A673 (cell line): ENCODE data around the gene PCDHGA2. TPM values are rescaled to one million over a fixed set of nuclear protein-coding genes. Genes with fewer than 3 reads are reported as not detected.

ENCODE experiments used
- BruUV-seq: library from RNA; stranded (reverse); fragments of 400-500 nt; replicated peaks from 2 replicates; lab custom pipeline; 2021; lab: Mats Ljungman, UMichigan
- CTCF ChIA-PET: fragments of 300-600 bp; sonication (Branson Sonifier 250); formaldehyde crosslinking; loops from one replicate; lab custom pipeline; 2022; ENCODE audit warnings: antibody characterized with exemption; lab: Charles Lee
- POLR2A ChIA-PET: fragments of 300-600 bp; sonication (Branson Sonifier 250); formaldehyde crosslinking; loops from one replicate; lab custom pipeline; 2022; ENCODE audit warnings: antibody characterized with exemption; ENCODE audit not compliant: low non-redundant PET; lab: Charles Lee
- DNase-seq: peaks from one replicate; pipeline ENCODE4 v3.0.0-alpha.2; 2015; ENCODE audit warnings: low spot score
- H3K27ac ChIP-seq: fragments of 200-600 bp; sonication (generic); 2 replicates; pipeline ENCODE4 v1.5.1; 2016; ENCODE audit warnings: mixed run types, low read depth, mild to moderate bottlenecking, mixed read lengths, antibody characterized with exemption, low read length; ENCODE audit not compliant: poor library complexity, severe bottlenecking
- H3K27me3 ChIP-seq: fragments of 200-600 bp; sonication (generic); replicated peaks from 2 replicates; pipeline ENCODE4 v1.6.1; 2017; ENCODE audit warnings: mixed run types, low read depth, mild to moderate bottlenecking, mixed read lengths, antibody characterized with exemption, low read length; ENCODE audit not compliant: insufficient read depth, poor library complexity
- H3K36me3 ChIP-seq: fragments of 200-600 bp; sonication (generic); 2 replicates; pipeline ENCODE4 v1.6.1; 2016; ENCODE audit warnings: mixed run types, mild to moderate bottlenecking, mixed read lengths, antibody characterized with exemption, low read length; ENCODE audit not compliant: insufficient read depth, poor library complexity, severe bottlenecking
- H3K4me1 ChIP-seq: fragments of 200-600 bp; sonication (generic); 2 replicates; pipeline ENCODE4 v1.6.1; 2017; ENCODE audit warnings: mixed run types, mild to moderate bottlenecking, mixed read lengths, antibody characterized with exemption, low read length; ENCODE audit not compliant: insufficient read depth, poor library complexity, severe bottlenecking
- H3K4me3 ChIP-seq: fragments of 200-600 bp; sonication (generic); 2 replicates; pipeline ENCODE4 v1.5.1; 2016; ENCODE audit warnings: low read depth, mixed run types, mild to moderate bottlenecking, mixed read lengths, low read length; ENCODE audit not compliant: poor library complexity, severe bottlenecking
- H3K9me3 ChIP-seq: fragments of 200-600 bp; sonication (generic); 2 replicates; pipeline ENCODE4 v1.6.1; 2016; ENCODE audit warnings: mixed run types, low read depth, mild to moderate bottlenecking, mixed read lengths, antibody characterized with exemption, low read length; ENCODE audit not compliant: poor library complexity, severe bottlenecking
- EZH2 ChIP-seq: fragments of 200-600 bp; sonication (generic); IDR thresholded peaks from 2 replicates; pipeline ENCODE4 v1.6.1; 2017; ENCODE audit warnings: borderline replicate concordance, low read depth, mild to moderate bottlenecking, mixed read lengths, antibody characterized with exemption, low read length; ENCODE audit not compliant: poor library complexity, severe bottlenecking
- intact Hi-C: fragments of 100-400 bp; cut with micrococcal nuclease; formaldehyde crosslinking; loops from one replicate; pipeline ENCODE4 v1.10.0; 2022; ENCODE audit not compliant: unreplicated experiment
- total RNA-seq: library from RNA; stranded (reverse); gene quantifications from 2 replicates; pipeline ENCODE4 v1.2.3, GENCODE V29; 2021
- TF ChIP-seq, protein P1 (sequence below): fragments of 300-800, 200-600 bp; sonication (generic); conservative IDR thresholded peaks from 2 replicates; pipeline ENCODE4 v1.5.1; 2017; ENCODE audit warnings: low read depth, mild to moderate bottlenecking, antibody characterized with exemption, low read length, moderate library complexity, mixed read lengths

Gene PCDHGA2
- total RNA-seq, 1 experiment from 2014 or later, result 1.8 TPM

- peaks cover 59% of the 10 kb centered on the region for H3K9me3 ChIP-seq
- POLR2A ChIA-PET, result no interaction called here
- H3K4me1 ChIP-seq, result no peaks in the 10 kb centered on the region
- peak; percentile 9 for DNase-seq
- TF ChIP-seq EZH2, result no peak
- TF ChIP-seq, protein P1, sequence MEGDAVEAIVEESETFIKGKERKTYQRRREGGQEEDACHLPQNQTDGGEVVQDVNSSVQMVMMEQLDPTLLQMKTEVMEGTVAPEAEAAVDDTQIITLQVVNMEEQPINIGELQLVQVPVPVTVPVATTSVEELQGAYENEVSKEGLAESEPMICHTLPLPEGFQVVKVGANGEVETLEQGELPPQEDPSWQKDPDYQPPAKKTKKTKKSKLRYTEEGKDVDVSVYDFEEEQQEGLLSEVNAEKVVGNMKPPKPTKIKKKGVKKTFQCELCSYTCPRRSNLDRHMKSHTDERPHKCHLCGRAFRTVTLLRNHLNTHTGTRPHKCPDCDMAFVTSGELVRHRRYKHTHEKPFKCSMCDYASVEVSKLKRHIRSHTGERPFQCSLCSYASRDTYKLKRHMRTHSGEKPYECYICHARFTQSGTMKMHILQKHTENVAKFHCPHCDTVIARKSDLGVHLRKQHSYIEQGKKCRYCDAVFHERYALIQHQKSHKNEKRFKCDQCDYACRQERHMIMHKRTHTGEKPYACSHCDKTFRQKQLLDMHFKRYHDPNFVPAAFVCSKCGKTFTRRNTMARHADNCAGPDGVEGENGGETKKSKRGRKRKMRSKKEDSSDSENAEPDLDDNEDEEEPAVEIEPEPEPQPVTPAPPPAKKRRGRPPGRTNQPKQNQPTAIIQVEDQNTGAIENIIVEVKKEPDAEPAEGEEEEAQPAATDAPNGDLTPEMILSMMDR, result no peak
- no TSS peak for BruUV-seq
- peak overlapping the region; percentile 97 for H3K27ac ChIP-seq
- peak overlapping the region; percentile 78 for H3K4me3 ChIP-seq
- CTCF ChIA-PET, result interaction anchor here (0.5 to 1.9 kb wide), 5 partner anchors 31 to 244 kb away, joined by 3 to 9 read pairs (median 4); partner anchors contain the start of genes PCDHB14, PCDHB5 and PCDHGB1
- H3K36me3 ChIP-seq, result peaks cover 39% of the 10 kb centered on the region
- intact Hi-C loops, result loop anchor here (1.0 kb wide), 1 partner anchor 242 kb away; no protein-coding TSS in a partner anchor
- H3K27me3 ChIP-seq, result no peaks in the 10 kb centered on the region
Measured at GRCh38 chr5:141319699-141320098, 18.9 kb upstream of the PCDHGA2 start.

GRCh38 chr5:141320225-141321169 is 18.1 kb upstream of the PCDHGA2 start, which contains the start of gene TAF7:
TAF7 (minus strand) TSS chr5:141320784; CDS start chr5:141320044, 740 bp downstream.
- intact Hi-C loops, result loop anchor here (1.0 kb wide), 1 partner anchor 241 kb away; no protein-coding TSS in a partner anchor
- peak within 1 kb of the TSS; percentile 78 for H3K4me3 ChIP-seq
- H3K27ac ChIP-seq, result peak within 1 kb of the TSS; percentile 97
- ChIA-PET CTCF (interaction anchor here (0.5 to 1.9 kb wide), 5 partner anchors 39 to 243 kb away, joined by 3 to 9 read pairs (median 4); partner anchors contain the start of genes PCDHB14, PCDHB5 and PCDHGB2), POLR2A (no interaction called here)
- BruUV-seq, result TSS peak; percentile 72
- peaks cover 39% of the 10 kb centered on the region for H3K36me3 ChIP-seq
- no peaks in the 10 kb centered on the region for H3K27me3 ChIP-seq
- peak; percentile 97 for DNase-seq
- no peak for TF ChIP-seq EZH2
- TF ChIP-seq, protein P1, result peak; percentile 90
- H3K4me1 ChIP-seq, result no peaks in the 10 kb centered on the region
- peaks cover 53% of the 10 kb centered on the region for H3K9me3 ChIP-seq

GRCh38 chr5:141322261-141322660 is 16.3 kb upstream of the PCDHGA2 start:
- no peak for DNase-seq
- no TSS peak for BruUV-seq
- H3K27me3 ChIP-seq, result no peaks in the 10 kb centered on the region
- POLR2A ChIA-PET, result no interaction called here
- H3K9me3 ChIP-seq, result peaks cover 39% of the 10 kb centered on the region
- H3K4me1 ChIP-seq, result no peaks in the 10 kb centered on the region
- no peak for TF ChIP-seq EZH2
- TF ChIP-seq, protein P1, result no peak
- peaks cover 23% of the 10 kb centered on the region for H3K36me3 ChIP-seq
- H3K27ac ChIP-seq, result no peak overlapping the region
- intact Hi-C loops, result no loop called here
- CTCF ChIA-PET, result no interaction called here
- no peak overlapping the region for H3K4me3 ChIP-seq
